ENCODE data around the gene RDH12. TPM values are rescaled to one million over a fixed set of nuclear protein-coding genes. Genes with fewer than 3 reads are reported as not detected.

RDH12 gene
- total RNA-seq, 1 experiment from 2014 or later: 0.27 TPM

DNA sequence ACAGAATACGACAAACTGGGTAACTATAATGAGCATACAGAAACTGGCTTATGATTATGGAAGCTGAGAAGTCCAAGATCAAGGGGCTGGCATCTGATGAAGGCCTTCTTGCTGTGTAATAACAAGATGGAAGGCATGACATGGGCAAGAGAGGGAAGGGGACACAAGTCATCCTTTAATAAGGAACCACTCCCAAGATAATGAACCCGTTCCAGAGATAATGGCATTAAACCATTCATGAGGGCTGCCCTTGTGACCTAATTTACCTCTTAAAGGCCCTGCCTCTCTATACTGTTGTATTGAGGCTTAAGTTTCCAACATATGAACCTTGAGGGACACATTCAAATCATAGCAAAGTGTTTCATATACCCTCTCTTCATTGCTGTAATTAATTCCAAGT lies 22.7 kb upstream of the RDH12 start (continued):
- TF ChIP-seq, protein P1, sequence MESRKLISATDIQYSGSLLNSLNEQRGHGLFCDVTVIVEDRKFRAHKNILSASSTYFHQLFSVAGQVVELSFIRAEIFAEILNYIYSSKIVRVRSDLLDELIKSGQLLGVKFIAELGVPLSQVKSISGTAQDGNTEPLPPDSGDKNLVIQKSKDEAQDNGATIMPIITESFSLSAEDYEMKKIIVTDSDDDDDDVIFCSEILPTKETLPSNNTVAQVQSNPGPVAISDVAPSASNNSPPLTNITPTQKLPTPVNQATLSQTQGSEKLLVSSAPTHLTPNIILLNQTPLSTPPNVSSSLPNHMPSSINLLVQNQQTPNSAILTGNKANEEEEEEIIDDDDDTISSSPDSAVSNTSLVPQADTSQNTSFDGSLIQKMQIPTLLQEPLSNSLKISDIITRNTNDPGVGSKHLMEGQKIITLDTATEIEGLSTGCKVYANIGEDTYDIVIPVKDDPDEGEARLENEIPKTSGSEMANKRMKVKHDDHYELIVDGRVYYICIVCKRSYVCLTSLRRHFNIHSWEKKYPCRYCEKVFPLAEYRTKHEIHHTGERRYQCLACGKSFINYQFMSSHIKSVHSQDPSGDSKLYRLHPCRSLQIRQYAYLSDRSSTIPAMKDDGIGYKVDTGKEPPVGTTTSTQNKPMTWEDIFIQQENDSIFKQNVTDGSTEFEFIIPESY (IDR thresholded peaks at IDR 0.05; ENCODE audit: extremely low read depth, insufficient replicate concordance, low read length): no peak
- TF ChIP-seq CEBPB (IDR thresholded peaks at IDR 0.05; ENCODE audit: low read depth) (no peak), EZH2 (IDR thresholded peaks at IDR 0.05) (no peak)
- TF ChIP-seq, protein P2, sequence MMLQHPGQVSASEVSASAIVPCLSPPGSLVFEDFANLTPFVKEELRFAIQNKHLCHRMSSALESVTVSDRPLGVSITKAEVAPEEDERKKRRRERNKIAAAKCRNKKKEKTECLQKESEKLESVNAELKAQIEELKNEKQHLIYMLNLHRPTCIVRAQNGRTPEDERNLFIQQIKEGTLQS (IDR thresholded peaks at IDR 0.05): no peak

DNA sequence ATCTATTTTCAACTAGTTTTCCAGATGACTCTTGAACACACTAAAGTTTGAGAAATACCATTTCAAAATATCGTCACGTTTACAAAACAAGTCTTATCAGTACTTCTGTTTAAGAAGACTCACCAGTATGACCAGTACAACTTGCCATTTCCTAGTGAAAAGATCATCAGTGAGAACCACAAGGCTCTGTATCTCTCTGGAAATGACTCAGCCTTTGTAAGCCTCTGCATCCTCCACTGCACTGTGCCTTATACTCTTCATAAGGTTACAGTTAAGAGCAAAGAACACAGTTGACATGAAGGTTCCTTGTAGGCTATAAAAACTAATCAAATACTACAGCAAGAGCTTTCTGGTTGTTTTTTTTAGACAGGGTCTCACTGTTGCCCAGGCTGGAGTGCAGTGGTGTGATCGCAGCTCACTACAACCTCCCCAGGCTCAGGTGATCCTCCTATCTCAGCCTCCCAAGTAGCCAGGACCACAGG lies 21.5 kb upstream of the RDH12 start:
- no peak for ATAC-seq
- CTCF ChIA-PET: no interaction called here
- H3K79me2 ChIP-seq (ENCODE audit: insufficient read depth, low read length): peaks cover 17% of the 10 kb centered on the region; the same call in 1 of the 2 replicates
- no peak for TF ChIP-seq CEBPB (IDR thresholded peaks at IDR 0.05; ENCODE audit: low read depth)
- no peak for TF ChIP-seq SRF (IDR thresholded peaks at IDR 0.05; ENCODE audit: low read depth)
- no peak for TF ChIP-seq JUND (IDR thresholded peaks at IDR 0.05)
- no peak for TF ChIP-seq POLR2AphosphoS5 (IDR thresholded peaks at IDR 0.05; ENCODE audit: low read depth, low read length)
- no peak for TF ChIP-seq ZNF274 (IDR thresholded peaks at IDR 0.05; ENCODE audit: low read depth, low read length)
- no peak for TF ChIP-seq RAD21 (IDR thresholded peaks at IDR 0.05; ENCODE audit: low read depth)
- no peak for TF ChIP-seq YY1 (IDR thresholded peaks at IDR 0.05; ENCODE audit: extremely low read depth, insufficient replicate concordance, low read depth, low read length)
- TF ChIP-seq, protein P3, sequence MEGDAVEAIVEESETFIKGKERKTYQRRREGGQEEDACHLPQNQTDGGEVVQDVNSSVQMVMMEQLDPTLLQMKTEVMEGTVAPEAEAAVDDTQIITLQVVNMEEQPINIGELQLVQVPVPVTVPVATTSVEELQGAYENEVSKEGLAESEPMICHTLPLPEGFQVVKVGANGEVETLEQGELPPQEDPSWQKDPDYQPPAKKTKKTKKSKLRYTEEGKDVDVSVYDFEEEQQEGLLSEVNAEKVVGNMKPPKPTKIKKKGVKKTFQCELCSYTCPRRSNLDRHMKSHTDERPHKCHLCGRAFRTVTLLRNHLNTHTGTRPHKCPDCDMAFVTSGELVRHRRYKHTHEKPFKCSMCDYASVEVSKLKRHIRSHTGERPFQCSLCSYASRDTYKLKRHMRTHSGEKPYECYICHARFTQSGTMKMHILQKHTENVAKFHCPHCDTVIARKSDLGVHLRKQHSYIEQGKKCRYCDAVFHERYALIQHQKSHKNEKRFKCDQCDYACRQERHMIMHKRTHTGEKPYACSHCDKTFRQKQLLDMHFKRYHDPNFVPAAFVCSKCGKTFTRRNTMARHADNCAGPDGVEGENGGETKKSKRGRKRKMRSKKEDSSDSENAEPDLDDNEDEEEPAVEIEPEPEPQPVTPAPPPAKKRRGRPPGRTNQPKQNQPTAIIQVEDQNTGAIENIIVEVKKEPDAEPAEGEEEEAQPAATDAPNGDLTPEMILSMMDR (IDR thresholded peaks at IDR 0.05 in 2 of 3, conservative IDR thresholded peaks at IDR 0.05 in 1 of 3; ENCODE audit: borderline replicate concordance in 1 of 3, insufficient read depth in 1 of 3, low read depth in 2 of 3, low read length in 2 of 3): no peak
- TF ChIP-seq, protein P1 (IDR thresholded peaks at IDR 0.05; ENCODE audit: extremely low read depth, insufficient replicate concordance, low read length): no peak
- no peak for TF ChIP-seq POLR2A (IDR thresholded peaks at IDR 0.05; ENCODE audit: borderline replicate concordance, extremely low read depth, insufficient read depth, insufficient read length)
- TF ChIP-seq EZH2 (IDR thresholded peaks at IDR 0.05): no peak
- TF ChIP-seq, protein P2 (IDR thresholded peaks at IDR 0.05): no peak
- TF ChIP-seq FOSL1 (IDR thresholded peaks at IDR 0.05; ENCODE audit: low read depth): no peak
- no peak for TF ChIP-seq TCF7L2 (IDR thresholded peaks at IDR 0.05; ENCODE audit: borderline replicate concordance, extremely low read depth, insufficient read depth, insufficient read length)
- no peak for TF ChIP-seq ZFX (IDR thresholded peaks at IDR 0.05)
- no peak for TF ChIP-seq SIN3A (IDR thresholded peaks at IDR 0.05; ENCODE audit: low read depth)
- TF ChIP-seq SP1 (IDR thresholded peaks at IDR 0.05; ENCODE audit: low read depth): no peak
- TF ChIP-seq, protein P4, sequence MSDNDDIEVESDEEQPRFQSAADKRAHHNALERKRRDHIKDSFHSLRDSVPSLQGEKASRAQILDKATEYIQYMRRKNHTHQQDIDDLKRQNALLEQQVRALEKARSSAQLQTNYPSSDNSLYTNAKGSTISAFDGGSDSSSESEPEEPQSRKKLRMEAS (IDR thresholded peaks at IDR 0.05): no peak

More for the DNA sequence above, 21.5 kb upstream of the RDH12 start:
- no peak for DNase-seq (ENCODE audit: low read depth, low spot score)
- ChIA-PET RAD21 (ENCODE audit: low non-redundant PET in 1 of 2, low total read pairs in 2 of 2, uncharacterized antibody in 2 of 2, unreplicated experiment in 2 of 2) (no interaction called here), POLR2A (no interaction called here)
- Histone ChIP-seq H3K27ac (ENCODE audit: low read depth, low read length) (no peak overlapping the region), H3K4me2 (ENCODE audit: low read length) (no peak overlapping the region), H3K9ac (ENCODE audit: low read length) (no peak overlapping the region), H3K4me3 (replicated peaks in 1 of 2; ENCODE audit: low read depth in 1 of 2, low read length in 2 of 2) (no peak overlapping the region), H3K9me2 (ENCODE audit: insufficient read depth) (no peaks in the 10 kb centered on the region), H3K27me3 (ENCODE audit: insufficient read depth, low read length) (no peaks in the 10 kb centered on the region), H3K36me3 (ENCODE audit: control insufficient read depth in 1 of 2, insufficient read depth in 2 of 2, low read length in 2 of 2) (peaks cover 29 to 44% of the 10 kb centered on the region in 2 experiments), H2AFZ (ENCODE audit: low read depth, low read length, poor library complexity, severe bottlenecking) (no peak overlapping the region), H3K9me3 (ENCODE audit: control insufficient read depth in 1 of 2, insufficient read depth in 1 of 2, low read depth in 1 of 2, low read length in 2 of 2) (no peaks in the 10 kb centered on the region), H3K4me1 (ENCODE audit: control insufficient read depth in 1 of 2, insufficient read depth in 2 of 2, low read length in 2 of 2) (peaks cover 0 to 5% of the 10 kb centered on the region in 2 experiments; a peak in 2 of 4 replicates), H4K20me1 (ENCODE audit: insufficient read depth) (no peaks in the 10 kb centered on the region)
- intact Hi-C loops (cut with micrococcal nuclease): no loop called here
- no TSS peak for BruUV-seq (replicated peaks)
